HG02885 (cell line): ENCODE measurements around the gene UFL1.
"Not testable (repeated sequence)": the region's sequence is repeated elsewhere in the genome, so short reads cannot be mapped to it uniquely, and the experiment has no call there.

Source experiments
- ATAC-seq: cut with Tn5 transposase; IDR thresholded peaks from one replicate; pipeline ENCODE4 v1.9.1; 2021; ENCODE audit warnings: mild to moderate bottlenecking; ENCODE audit not compliant: unreplicated experiment, poor library complexity

The UFL1 gene

GRCh38 chr6:96521644-96522464, at the start of gene UFL1:
UFL1 (plus strand) TSS chr6:96521806; CDS start chr6:96521874, 68 bp downstream.
- ATAC-seq, result peak; percentile 97

- ATAC-seq, result not testable (repeated sequence)
These were observed 49.3 kb upstream of the UFL1 start for GRCh38 chr6:96472291-96472690.

GRCh38 chr6:96478695-96479094, 42.9 kb upstream of the UFL1 start:
- no peak for ATAC-seq

GRCh38 chr6:96491926-96492325, 29.7 kb upstream of the UFL1 start:
- ATAC-seq, result no peak

GRCh38 chr6:96499781-96500180, 21.8 kb upstream of the UFL1 start:
- no peak for ATAC-seq

- no peak for ATAC-seq
These were observed 18.7 kb upstream of the UFL1 start for GRCh38 chr6:96502915-96503314.

- ATAC-seq, result no peak
These were observed 16.2 kb upstream of the UFL1 start for GRCh38 chr6:96505363-96505762.

- no peak for ATAC-seq
These were observed 12.3 kb upstream of the UFL1 start for GRCh38 chr6:96509281-96509680.

- no peak for ATAC-seq
These were observed 1.2 kb upstream of the UFL1 start for GRCh38 chr6:96520171-96521115.

- ATAC-seq, result peak; percentile 23
These were observed 331 bp upstream of the UFL1 start for GRCh38 chr6:96521306-96521643.

- ATAC-seq, result peak; percentile 31
These were observed 931 bp downstream of the UFL1 start for GRCh38 chr6:96522465-96523009.

GRCh38 chr6:96528193-96528592, 6.6 kb downstream of the UFL1 start:
- ATAC-seq, result no peak

GRCh38 chr6:96532399-96532798, 10.8 kb downstream of the UFL1 start:
- no peak for ATAC-seq

GRCh38 chr6:96537726-96538125, 16.1 kb downstream of the UFL1 start:
- ATAC-seq, result no peak

GRCh38 chr6:96542702-96543101, 21.1 kb downstream of the UFL1 start:
- no peak for ATAC-seq

- no peak for ATAC-seq
These were observed 24.3 kb downstream of the UFL1 start for GRCh38 chr6:96545882-96546281.

- no peak for ATAC-seq
These were observed 26.0 kb downstream of the UFL1 start for GRCh38 chr6:96547654-96548053.

GRCh38 chr6:96554558-96554957, 33.0 kb downstream of the UFL1 start:
- no peak for ATAC-seq

- ATAC-seq, result not testable (repeated sequence)
These were observed 38.1 kb downstream of the UFL1 start for GRCh38 chr6:96559740-96560139.

- no peak for ATAC-seq
These were observed 41.3 kb downstream of the UFL1 start, which contains the start of gene FHL5 for GRCh38 chr6:96562886-96563285. FHL5 (plus strand) TSS chr6:96563128; CDS start chr6:96603614, 40,486 bp downstream.

GRCh38 chr6:96563853-96564252, 42.2 kb downstream of the UFL1 start:
- no peak for ATAC-seq
